Thyroid gland (tissue), 4 donors: ENCODE results near the gene PITHD1.

Experiments used
- POLR2A ChIP-seq, 2 donors: fragments of 450-650 bp; IDR thresholded peaks; one replicate each; pipeline ENCODE4 v1.6.1; 2017; ENCODE audit warnings: antibody characterized with exemption in 2 of 2, mild to moderate bottlenecking in 2 of 2, moderate library complexity in 1 of 2
- TF ChIP-seq, protein P1 (sequence below), 6 experiments: fragments of 200-600 bp in 3 of 6; fragments of 450-650 bp in 3 of 6; sonication (generic) in 3 of 6; IDR thresholded peaks; one replicate each; pipeline ENCODE4 v1.5.1; 2016 to 2019; ENCODE audit warnings: antibody characterized with exemption in 6 of 6, mild to moderate bottlenecking in 2 of 6, inconsistent platforms in 1 of 6, moderate library complexity in 1 of 6

DNA sequence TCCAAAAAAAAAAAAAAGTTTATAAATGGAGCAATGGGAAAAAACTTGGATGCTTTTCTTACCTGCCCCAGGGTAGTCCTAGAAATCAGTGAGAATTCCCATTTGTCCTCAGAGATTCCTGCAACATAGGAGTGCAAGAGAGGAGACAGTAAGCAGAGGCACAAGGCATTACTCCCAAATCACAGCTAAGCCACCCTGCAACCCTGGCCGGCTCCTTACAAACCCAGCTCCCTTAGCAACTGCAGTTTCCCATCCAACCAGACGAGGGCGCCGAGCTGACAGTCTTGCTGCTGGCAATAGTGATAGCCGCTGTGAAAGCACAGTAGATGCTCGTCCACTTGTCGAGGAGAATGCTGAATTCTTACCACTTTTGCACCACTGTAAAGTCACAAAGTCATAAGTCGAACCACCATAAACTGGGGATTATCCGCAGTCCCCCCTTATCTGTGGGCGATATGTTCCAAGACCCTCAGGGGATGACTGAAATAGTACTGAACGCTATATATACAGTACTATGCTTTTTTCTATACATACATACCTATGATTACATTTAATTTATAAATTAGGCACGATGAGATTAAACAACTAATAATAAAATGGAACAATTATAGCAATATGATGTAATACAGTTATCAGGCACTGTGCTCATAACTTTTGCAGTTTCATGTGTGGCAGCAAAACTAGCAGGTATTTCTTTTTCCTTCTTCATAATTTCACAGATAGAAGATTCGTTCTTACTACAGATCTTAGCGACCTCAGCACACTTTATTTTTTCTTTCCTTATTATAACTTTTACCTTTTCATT lies 6.0 kb upstream of the PITHD1 start:
- TF ChIP-seq, protein P1, sequence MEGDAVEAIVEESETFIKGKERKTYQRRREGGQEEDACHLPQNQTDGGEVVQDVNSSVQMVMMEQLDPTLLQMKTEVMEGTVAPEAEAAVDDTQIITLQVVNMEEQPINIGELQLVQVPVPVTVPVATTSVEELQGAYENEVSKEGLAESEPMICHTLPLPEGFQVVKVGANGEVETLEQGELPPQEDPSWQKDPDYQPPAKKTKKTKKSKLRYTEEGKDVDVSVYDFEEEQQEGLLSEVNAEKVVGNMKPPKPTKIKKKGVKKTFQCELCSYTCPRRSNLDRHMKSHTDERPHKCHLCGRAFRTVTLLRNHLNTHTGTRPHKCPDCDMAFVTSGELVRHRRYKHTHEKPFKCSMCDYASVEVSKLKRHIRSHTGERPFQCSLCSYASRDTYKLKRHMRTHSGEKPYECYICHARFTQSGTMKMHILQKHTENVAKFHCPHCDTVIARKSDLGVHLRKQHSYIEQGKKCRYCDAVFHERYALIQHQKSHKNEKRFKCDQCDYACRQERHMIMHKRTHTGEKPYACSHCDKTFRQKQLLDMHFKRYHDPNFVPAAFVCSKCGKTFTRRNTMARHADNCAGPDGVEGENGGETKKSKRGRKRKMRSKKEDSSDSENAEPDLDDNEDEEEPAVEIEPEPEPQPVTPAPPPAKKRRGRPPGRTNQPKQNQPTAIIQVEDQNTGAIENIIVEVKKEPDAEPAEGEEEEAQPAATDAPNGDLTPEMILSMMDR (IDR thresholded peaks at IDR 0.05) = peak; percentile 82 to 96 (median 84)
- TF ChIP-seq POLR2A (IDR thresholded peaks at IDR 0.05) = no peak
